Keratinocyte (primary cell): ENCODE data around the gene CDC42SE2. TPM values are rescaled to one million over a fixed set of nuclear protein-coding genes. Genes with fewer than 3 reads are reported as not detected.

Source experiments
- DNase-seq: peaks from one replicate; pipeline ENCODE4 v3.0.0-alpha.2; 2011; ENCODE audit warnings: low read depth, missing footprints, low spot score
- FAIRE-seq: peaks from 2 replicates; lab custom pipeline; 2011; peaks lifted over from hg19 to GRCh38; lab: Jason Lieb, UNC
- H2AFZ ChIP-seq: 2 replicates; pipeline ENCODE4 v1.6.0; 2012; ENCODE audit warnings: low read length, control low read depth, inconsistent platforms; ENCODE audit not compliant: control insufficient read depth
- H3K27ac ChIP-seq: 2 replicates; pipeline ENCODE4 v1.5.1; 2011; ENCODE audit warnings: low read length; ENCODE audit not compliant: control insufficient read depth, insufficient read depth
- H3K27me3 ChIP-seq: 3 replicates; pipeline ENCODE4 v1.6.0; 2011; ENCODE audit warnings: low read length; ENCODE audit not compliant: control insufficient read depth, insufficient read depth; ENCODE audit errors: extremely low read depth
- H3K36me3 ChIP-seq, 2 experiments: 2 replicates in 1 of 2; 3 replicates in 1 of 2; pipeline ENCODE4 v1.5.1; 2011; ENCODE audit warnings: low read length in 2 of 2, mild to moderate bottlenecking in 1 of 2; ENCODE audit not compliant: control insufficient read depth in 2 of 2, insufficient read depth in 2 of 2; ENCODE audit errors: extremely low read depth in 1 of 2
- H3K4me1 ChIP-seq: 3 replicates; pipeline ENCODE4 v1.5.1; 2011; ENCODE audit warnings: low read length; ENCODE audit not compliant: control insufficient read depth, insufficient read depth; ENCODE audit errors: extremely low read depth
- H3K4me2 ChIP-seq: 3 replicates; pipeline ENCODE4 v1.6.0; 2011; ENCODE audit warnings: low read depth, low read length; ENCODE audit not compliant: control insufficient read depth, insufficient read depth; ENCODE audit errors: extremely low read depth
- H3K4me3 ChIP-seq, 3 experiments: fragments of 200-600 bp in 1 of 3; sonication (generic) in 1 of 3; 2 replicates in 2 of 3; 3 replicates in 1 of 3; pipeline ENCODE4 v1.5.1; 2011 to 2016; ENCODE audit warnings: low read length in 3 of 3, mild to moderate bottlenecking in 3 of 3, control low read depth in 2 of 3, inconsistent platforms in 1 of 3, low read depth in 1 of 3, mixed read lengths in 1 of 3, mixed run types in 1 of 3, moderate library complexity in 1 of 3; ENCODE audit not compliant: control insufficient read depth in 2 of 3, insufficient read depth in 2 of 3; ENCODE audit errors: extremely low read depth in 1 of 3
- H3K79me2 ChIP-seq: 2 replicates; pipeline ENCODE4 v1.6.0; 2012; ENCODE audit warnings: low read length; ENCODE audit not compliant: control insufficient read depth, insufficient read depth
- H3K9ac ChIP-seq: 3 replicates; pipeline ENCODE4 v1.6.0; 2011; ENCODE audit warnings: low read length; ENCODE audit not compliant: control insufficient read depth, insufficient read depth; ENCODE audit errors: extremely low read depth
- H3K9me1 ChIP-seq: 3 replicates; pipeline ENCODE4 v1.6.0; 2011; ENCODE audit warnings: low read length; ENCODE audit not compliant: control insufficient read depth, insufficient read depth; ENCODE audit errors: extremely low read depth
- H3K9me3 ChIP-seq: 2 replicates; pipeline ENCODE4 v1.5.1; 2012; ENCODE audit warnings: low read depth, low read length; ENCODE audit not compliant: control insufficient read depth
- H4K20me1 ChIP-seq: 3 replicates; pipeline ENCODE4 v1.6.0; 2011; ENCODE audit warnings: low read length; ENCODE audit not compliant: control insufficient read depth, insufficient read depth; ENCODE audit errors: extremely low read depth
- EZH2 ChIP-seq: IDR thresholded peaks from one replicate; pipeline ENCODE4 v1.6.1; 2012; ENCODE audit warnings: inconsistent platforms, mild to moderate bottlenecking, low read length, moderate library complexity
- dilution Hi-C: fragments of 300-500 bp; cut with MboI; formaldehyde crosslinking; loops from one replicate; pipeline ENCODE4 v1.7.0; 2020; ENCODE audit warnings: low sequenced_read_pairs; ENCODE audit not compliant: extremely low pct_ligation_motif_present
- polyA plus RNA-seq, 5 experiments: library from polyadenylated mRNA; depleted of rRNA in 3 of 5; stranded (reverse) in 3 of 5; stranded (forward) in 1 of 5; unstranded in 1 of 5; fragments of >200 nt; gene quantifications; 1 replicate in 1 of 5; 2 replicates in 3 of 5; 3 replicates in 1 of 5; pipeline versions ENCODE4 v1.2.1 to v1.2.3, GENCODE V29; 2011 to 2012; ENCODE audit warnings: missing spikeins in 2 of 5, low read depth in 1 of 5, low replicate concordance in 1 of 5
- TF ChIP-seq, protein P1 (sequence below), 3 experiments: IDR thresholded peaks in 1 of 3; conservative IDR thresholded peaks in 1 of 3; optimal IDR thresholded peaks in 1 of 3; 2 replicates in 2 of 3; 3 replicates in 1 of 3; pipeline versions ENCODE3 to v1.5.1; 2011; ENCODE audit warnings: low read length in 3 of 3, mild to moderate bottlenecking in 3 of 3, moderate library complexity in 2 of 3, control low read depth in 1 of 3, inconsistent platforms in 1 of 3; ENCODE audit not compliant: insufficient read depth in 2 of 3; ENCODE audit errors: extremely low read depth in 1 of 3

Gene CDC42SE2
- polyA plus RNA-seq, 1 donor (not counting 4 experiments of a cell fraction or from before 2014, with no cell fraction given), result 32.5 TPM

DNA sequence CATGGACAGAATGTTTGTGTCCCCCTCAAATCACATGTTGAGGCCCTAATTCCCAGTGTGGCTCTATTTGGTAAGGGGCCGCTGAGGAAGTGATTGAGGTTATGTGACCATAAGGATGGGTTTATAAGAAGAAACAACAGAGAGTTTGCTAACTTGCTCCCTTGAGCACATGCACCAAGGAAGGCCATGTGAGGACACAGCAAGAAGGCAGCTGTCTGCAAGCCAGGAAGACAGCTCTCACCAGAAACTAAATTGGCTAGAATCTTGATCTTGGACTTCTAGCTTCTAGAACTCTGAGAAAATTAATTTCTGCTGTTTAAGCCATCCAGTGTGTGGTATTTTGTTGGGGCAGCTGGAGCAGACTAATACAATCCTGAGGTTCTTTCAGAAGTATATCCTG lies 35.2 kb upstream of the CDC42SE2 start:
- Histone ChIP-seq H3K9me1 (no peaks in the 10 kb centered on the region), H3K4me2 (no peak overlapping the region), H4K20me1 (no peaks in the 10 kb centered on the region), H3K27me3 (no peaks in the 10 kb centered on the region), H3K9ac (no peak overlapping the region), H2AFZ (no peak overlapping the region), H3K9me3 (no peaks in the 10 kb centered on the region), H3K79me2 (no peaks in the 10 kb centered on the region), H3K27ac (no peak overlapping the region), H3K4me1 (no peaks in the 10 kb centered on the region), H3K36me3 (no peaks in the 10 kb centered on the region), H3K4me3 (no peak overlapping the region)
- dilution Hi-C loops, result no loop called here
- TF ChIP-seq, protein P1, sequence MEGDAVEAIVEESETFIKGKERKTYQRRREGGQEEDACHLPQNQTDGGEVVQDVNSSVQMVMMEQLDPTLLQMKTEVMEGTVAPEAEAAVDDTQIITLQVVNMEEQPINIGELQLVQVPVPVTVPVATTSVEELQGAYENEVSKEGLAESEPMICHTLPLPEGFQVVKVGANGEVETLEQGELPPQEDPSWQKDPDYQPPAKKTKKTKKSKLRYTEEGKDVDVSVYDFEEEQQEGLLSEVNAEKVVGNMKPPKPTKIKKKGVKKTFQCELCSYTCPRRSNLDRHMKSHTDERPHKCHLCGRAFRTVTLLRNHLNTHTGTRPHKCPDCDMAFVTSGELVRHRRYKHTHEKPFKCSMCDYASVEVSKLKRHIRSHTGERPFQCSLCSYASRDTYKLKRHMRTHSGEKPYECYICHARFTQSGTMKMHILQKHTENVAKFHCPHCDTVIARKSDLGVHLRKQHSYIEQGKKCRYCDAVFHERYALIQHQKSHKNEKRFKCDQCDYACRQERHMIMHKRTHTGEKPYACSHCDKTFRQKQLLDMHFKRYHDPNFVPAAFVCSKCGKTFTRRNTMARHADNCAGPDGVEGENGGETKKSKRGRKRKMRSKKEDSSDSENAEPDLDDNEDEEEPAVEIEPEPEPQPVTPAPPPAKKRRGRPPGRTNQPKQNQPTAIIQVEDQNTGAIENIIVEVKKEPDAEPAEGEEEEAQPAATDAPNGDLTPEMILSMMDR (optimal IDR thresholded peaks at IDR 0.05 in 1 of 3, IDR thresholded peaks at IDR 0.05 in 1 of 3, conservative IDR thresholded peaks at IDR 0.05 in 1 of 3; ENCODE audit: extremely low read depth in 1 of 3, insufficient read depth in 2 of 3, low read length in 3 of 3), result no peak
- no peak for TF ChIP-seq EZH2
- FAIRE-seq (no peak), DNase-seq (no peak)

DNA sequence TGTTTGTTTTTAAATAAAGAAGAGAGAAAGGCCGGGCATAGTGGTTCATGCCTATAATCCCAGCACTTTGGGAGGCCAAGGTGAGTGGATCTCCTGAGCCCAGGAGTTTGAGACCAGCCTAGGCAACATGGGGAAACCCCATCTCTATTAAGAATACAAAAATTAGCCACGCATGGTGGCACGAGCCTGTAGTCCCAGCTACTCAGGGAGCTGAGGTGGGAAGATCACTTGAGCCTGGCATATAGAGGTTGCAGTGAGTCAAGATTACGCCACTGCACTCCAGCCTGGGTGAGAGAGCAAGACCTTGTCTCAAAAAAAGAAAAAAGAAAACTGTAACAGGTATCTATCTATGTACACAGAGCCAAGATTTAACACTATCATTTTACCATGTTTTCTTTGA lies 34.2 kb upstream of the CDC42SE2 start:
- H3K4me3 ChIP-seq, result no peak overlapping the region
- H4K20me1 ChIP-seq, result no peaks in the 10 kb centered on the region
- H3K27ac ChIP-seq, result no peak overlapping the region
- TF ChIP-seq, protein P1 (optimal IDR thresholded peaks at IDR 0.05 in 1 of 3, IDR thresholded peaks at IDR 0.05 in 1 of 3, conservative IDR thresholded peaks at IDR 0.05 in 1 of 3; ENCODE audit: extremely low read depth in 1 of 3, insufficient read depth in 2 of 3, low read length in 3 of 3), result no peak
- no peak for TF ChIP-seq EZH2
- dilution Hi-C loops, result no loop called here
- no peak for FAIRE-seq
- H3K4me1 ChIP-seq, result no peaks in the 10 kb centered on the region
- H3K27me3 ChIP-seq, result no peaks in the 10 kb centered on the region
- H3K9me3 ChIP-seq, result no peaks in the 10 kb centered on the region
- no peak overlapping the region for H3K4me2 ChIP-seq
- no peak overlapping the region for H2AFZ ChIP-seq
- DNase-seq, result no peak
- no peaks in the 10 kb centered on the region for H3K36me3 ChIP-seq
- no peak overlapping the region for H3K9ac ChIP-seq
- H3K79me2 ChIP-seq, result no peaks in the 10 kb centered on the region
- H3K9me1 ChIP-seq, result no peaks in the 10 kb centered on the region
